ENCODE results near the gene DPY19L1. TPM values are rescaled to one million over a fixed set of nuclear protein-coding genes. Genes with fewer than 3 reads are reported as not detected.

Gene DPY19L1
- total RNA-seq, 1 experiment from 2014 or later = 14.3 TPM

- H2AK5ac ChIP-seq (ENCODE audit: insufficient read length, low read length) = no peak overlapping the region
- peaks cover 3% of the 10 kb centered on the region for H3K79me1 ChIP-seq (ENCODE audit: insufficient read depth, low read depth, low read length, poor library complexity, severe bottlenecking)
- H3K4me3 Mint-ChIP-seq = peak overlapping the region; percentile 86 to 89
- no peak overlapping the region for H2BK20ac ChIP-seq (ENCODE audit: low read depth, low read length, poor library complexity, severe bottlenecking)
- H3K9ac ChIP-seq (ENCODE audit: extremely low read depth, insufficient read length, low read length) = peak overlapping the region; percentile 50
- WGBS (ENCODE audit: extremely low coverage, insufficient read length, low lambda C conversion rate) = no CpG with 5 or more reads among the region's 100 CpGs
- peaks cover 8% of the 10 kb centered on the region for H3K23me2 ChIP-seq (ENCODE audit: insufficient read length, low read depth, low read length, poor library complexity, severe bottlenecking)
- no peak overlapping the region for H4K91ac ChIP-seq (ENCODE audit: insufficient read length, low read depth, low read length)
- no peaks in the 10 kb centered on the region for H3K9me3 Mint-ChIP-seq
- no peak overlapping the region for H2BK15ac ChIP-seq (ENCODE audit: low read depth, low read length)
- DNase-seq = peak; percentile 93
- 0 out of 7 replicates have a peak, but pooled peaks cover 0 to under 1% (median 0%) of the 10 kb centered on the region in 3 experiments for H3K36me3 Mint-ChIP-seq (ENCODE audit: insufficient read depth in 1 of 3, low read depth in 3 of 3)
- peak overlapping the region; percentile 78 for H3K4me2 ChIP-seq (ENCODE audit: insufficient read depth, insufficient read length, low read length)
- H2BK120ac ChIP-seq (ENCODE audit: low read depth, low read length, poor library complexity, severe bottlenecking) = no peak overlapping the region
- no peaks in the 10 kb centered on the region for H3K9me3 ChIP-seq (ENCODE audit: control insufficient read depth, low read depth, low read length)
- H3K14ac ChIP-seq (ENCODE audit: insufficient read depth, low read length) = peak overlapping the region; percentile 92; the same call in 1 of the 2 replicates
- H3K79me2 ChIP-seq (ENCODE audit: insufficient read depth, low read length) = peaks cover 15% of the 10 kb centered on the region; the same call in 1 of the 2 replicates
- peak overlapping the region; percentile 44 to 91 (median 78); a peak in 5 of 7 replicates for H3K27ac Mint-ChIP-seq
- no peak overlapping the region for H4K8ac ChIP-seq (replicated peaks; ENCODE audit: insufficient read length, low read depth, low read length)
- no peak overlapping the region for H3K23ac ChIP-seq (ENCODE audit: insufficient read length, low read depth, low read length)
- no peak overlapping the region for H2BK5ac ChIP-seq (ENCODE audit: insufficient read length, low read length)
- no peak overlapping the region for H2AFZ ChIP-seq (ENCODE audit: low read length)
- H3K4me1 Mint-ChIP-seq = peaks cover 27 to 31% of the 10 kb centered on the region in 2 experiments
- H3K56ac ChIP-seq (ENCODE audit: insufficient read length, low read depth, low read length) = no peak overlapping the region
- no peaks in the 10 kb centered on the region for H3K27me3 ChIP-seq (ENCODE audit: insufficient read depth, low read length)
- peaks cover 3% of the 10 kb centered on the region for H3K27me3 Mint-ChIP-seq (ENCODE audit: low read depth)
- H3T11ph ChIP-seq (ENCODE audit: low read length) = no peak overlapping the region
- H3K27ac ChIP-seq (ENCODE audit: insufficient read length, low read depth, low read length) = no peak overlapping the region
- peak; percentile 83 for TF ChIP-seq CTCF (conservative IDR thresholded peaks at IDR 0.05)
- no peak overlapping the region for H4K5ac ChIP-seq (ENCODE audit: insufficient read length, low read depth, low read length)
- no peaks in the 10 kb centered on the region for H3K4me1 ChIP-seq (ENCODE audit: insufficient read depth, low read length)
- H3K4ac ChIP-seq (ENCODE audit: low read depth, low read length) = no peak overlapping the region
- peak overlapping the region; percentile 64 for H3K18ac ChIP-seq (ENCODE audit: insufficient read length, low read depth, low read length)
- H4K20me1 ChIP-seq (ENCODE audit: control insufficient read depth, insufficient read depth, insufficient read length) = no peaks in the 10 kb centered on the region
- H2BK12ac ChIP-seq (ENCODE audit: insufficient read length, low read depth, low read length) = no peak overlapping the region
These were observed 449 bp upstream of the DPY19L1 start for GRCh38 chr7:35037526-35038341.

Measured in H9 (cell line).